Effector memory CD8-positive, alpha-beta T cell (primary cell): ENCODE measurements around the gene SLC8A1.

Experiments used
- ATAC-seq: fragments of 150-1000 bp; cut with Tn5 transposase; replicated peaks from 2 replicates; pipeline ENCODE4 v1.10.0; 2021; ENCODE audit warnings: mild to moderate bottlenecking, moderate library complexity
- DNase-seq, 3 experiments: peaks; one replicate each; pipeline ENCODE4 v3.0.0; 2021
- H3K27ac Mint-ChIP-seq, 2 donors: one replicate each; pipeline ENCODE4 v1.8.0; 2022; ENCODE audit warnings: mild to moderate bottlenecking in 2 of 2, mixed read lengths in 2 of 2, moderate library complexity in 2 of 2
- H3K27me3 Mint-ChIP-seq, 2 donors: one replicate each; pipeline ENCODE4 v1.8.0; 2022; ENCODE audit warnings: mixed read lengths in 2 of 2
- H3K36me3 Mint-ChIP-seq: one replicate; pipeline ENCODE4 v1.8.0; 2022; ENCODE audit warnings: mild to moderate bottlenecking, moderate library complexity, mixed read lengths; ENCODE audit not compliant: insufficient read depth
- H3K4me1 Mint-ChIP-seq, 2 donors: one replicate each; pipeline ENCODE4 v1.8.0; 2022; ENCODE audit warnings: low read depth in 2 of 2, mixed read lengths in 2 of 2
- H3K4me3 Mint-ChIP-seq, 2 donors: one replicate each; pipeline ENCODE4 v1.8.0; 2022; ENCODE audit warnings: mild to moderate bottlenecking in 2 of 2, mixed read lengths in 2 of 2, moderate library complexity in 2 of 2
- H3K9me3 Mint-ChIP-seq, 2 donors: one replicate each; pipeline ENCODE4 v1.8.0; 2022; ENCODE audit warnings: mixed read lengths in 2 of 2

SLC8A1 gene

DNA sequence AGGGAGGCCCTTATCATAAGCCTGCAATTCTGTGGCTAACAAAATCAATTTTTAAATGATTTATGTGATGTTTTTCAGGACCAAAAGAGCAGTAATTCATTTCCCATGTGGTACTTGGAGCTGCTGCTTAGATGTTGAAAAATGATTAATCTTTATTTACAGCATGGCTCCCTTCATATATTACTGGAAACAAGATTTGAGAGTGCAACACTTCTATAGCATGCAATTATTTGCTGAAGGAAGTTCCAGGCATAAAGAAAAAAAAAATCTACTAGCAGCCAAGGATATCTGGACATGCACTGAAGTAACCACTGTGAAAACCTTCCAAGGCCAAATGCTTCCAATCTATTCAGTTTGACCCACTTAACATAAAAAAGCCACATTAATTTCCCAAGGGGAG lies 186.3 kb downstream of the SLC8A1 start:
- no peak overlapping the region for H3K27ac Mint-ChIP-seq
- DNase-seq (no peak), ATAC-seq (no peak)
- H3K9me3 Mint-ChIP-seq: peaks cover 0 to 10% of the 10 kb centered on the region in 2 donors
- H3K27me3 Mint-ChIP-seq: no peaks in the 10 kb centered on the region
- no peak overlapping the region for H3K4me3 Mint-ChIP-seq
- no peaks in the 10 kb centered on the region for H3K36me3 Mint-ChIP-seq
- no peaks in the 10 kb centered on the region for H3K4me1 Mint-ChIP-seq

- ATAC-seq: no peak
- H3K36me3 Mint-ChIP-seq: no peaks in the 10 kb centered on the region
- peaks cover 6 to 8% of the 10 kb centered on the region in 2 donors for H3K9me3 Mint-ChIP-seq
These were observed 190.8 kb downstream of the SLC8A1 start for GRCh38 chr2:40261042-40261441.

DNA sequence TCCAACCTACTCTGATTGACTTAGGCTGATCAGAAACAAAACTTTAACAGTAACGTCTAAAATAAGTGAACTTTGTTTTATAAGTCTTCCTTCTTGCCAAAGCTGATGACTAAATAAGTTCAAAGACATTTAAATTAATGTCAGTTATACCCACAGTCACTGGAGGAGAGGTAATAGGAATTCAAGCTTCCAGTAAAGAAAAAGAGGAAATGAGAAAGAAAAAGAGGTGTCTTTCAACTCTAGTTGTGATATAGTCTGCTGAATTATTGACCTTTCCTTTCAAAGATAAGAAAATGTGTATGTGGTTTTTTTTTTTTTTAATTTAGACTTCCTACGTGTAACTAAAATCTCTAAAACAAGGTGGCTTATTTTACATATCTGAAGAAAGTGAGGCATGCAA lies 191.5 kb downstream of the SLC8A1 start:
- peaks cover 6 to 8% of the 10 kb centered on the region in 2 donors for H3K9me3 Mint-ChIP-seq
- H3K27ac Mint-ChIP-seq: no peak overlapping the region
- no peaks in the 10 kb centered on the region for H3K36me3 Mint-ChIP-seq
- no peak for DNase-seq
- H3K27me3 Mint-ChIP-seq: no peaks in the 10 kb centered on the region
- no peak overlapping the region for H3K4me3 Mint-ChIP-seq
- no peak for ATAC-seq
- no peaks in the 10 kb centered on the region for H3K4me1 Mint-ChIP-seq

More at GRCh38 chr2:40261042-40261441, 190.8 kb downstream of the SLC8A1 start:
- Mint-ChIP-seq H3K27me3 (no peaks in the 10 kb centered on the region), H3K27ac (no peak overlapping the region), H3K4me3 (no peak overlapping the region), H3K4me1 (no peaks in the 10 kb centered on the region)
- DNase-seq: no peak

DNA sequence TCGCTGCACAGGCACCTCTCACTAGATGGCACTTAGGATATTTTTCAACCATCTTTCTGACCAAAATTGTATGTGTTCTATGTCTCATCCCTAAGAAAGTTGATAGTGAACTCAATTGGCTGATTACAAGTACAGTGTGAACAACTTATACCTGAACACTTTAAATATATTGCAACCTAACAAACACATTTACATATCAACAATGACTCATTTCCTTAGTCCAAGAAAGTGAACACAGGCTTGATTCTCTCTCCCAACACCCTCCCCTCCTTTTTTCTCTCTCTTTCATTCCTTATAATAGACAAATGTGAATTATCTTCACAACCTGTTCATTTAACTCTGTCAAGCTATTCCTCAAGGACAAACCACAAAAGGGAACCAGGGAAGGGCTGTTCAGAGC lies 192.0 kb downstream of the SLC8A1 start:
- Mint-ChIP-seq H3K27me3 (no peaks in the 10 kb centered on the region), H3K36me3 (no peaks in the 10 kb centered on the region), H3K4me1 (no peaks in the 10 kb centered on the region), H3K4me3 (no peak overlapping the region), H3K9me3 (peaks cover 6 to 8% of the 10 kb centered on the region in 2 donors), H3K27ac (no peak overlapping the region)
- DNase-seq (no peak), ATAC-seq (no peak)

DNA sequence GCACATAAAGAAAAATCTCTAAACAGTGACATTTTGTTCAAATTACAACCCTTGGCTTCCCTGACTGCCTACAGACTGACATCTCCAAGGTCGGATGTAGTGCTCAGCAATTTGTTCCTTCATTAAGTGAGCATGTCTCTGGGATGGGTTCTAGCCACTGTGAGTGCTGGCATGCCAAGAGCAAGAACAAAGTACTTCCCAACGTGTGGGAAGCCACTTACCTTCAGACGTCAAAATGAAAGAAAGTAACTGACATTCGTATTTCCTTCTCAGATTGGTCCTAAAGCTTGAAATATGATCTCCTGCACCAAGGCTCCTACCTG lies 193.8 kb downstream of the SLC8A1 start:
- no peak for ATAC-seq
- Mint-ChIP-seq H3K27ac (no peak overlapping the region), H3K4me1 (no peaks in the 10 kb centered on the region), H3K27me3 (no peaks in the 10 kb centered on the region), H3K4me3 (no peak overlapping the region), H3K9me3 (peaks cover 6 to 8% of the 10 kb centered on the region in 2 donors), H3K36me3 (no peaks in the 10 kb centered on the region)
- no peak for DNase-seq

- no peak for ATAC-seq
These were observed 194.4 kb downstream of the SLC8A1 start for GRCh38 chr2:40257340-40258134.

GRCh38 chr2:40256649-40257048 lies 195.2 kb downstream of the SLC8A1 start:
- Mint-ChIP-seq H3K27ac (no peak overlapping the region), H3K4me1 (no peaks in the 10 kb centered on the region), H3K9me3 (peaks cover 4 to 8% of the 10 kb centered on the region in 2 donors), H3K36me3 (no peaks in the 10 kb centered on the region), H3K27me3 (no peaks in the 10 kb centered on the region), H3K4me3 (no peak overlapping the region)
- ATAC-seq (no peak), DNase-seq (no peak)

More at GRCh38 chr2:40257340-40258134, 194.4 kb downstream of the SLC8A1 start:
- H3K27ac Mint-ChIP-seq: no peak overlapping the region
- DNase-seq: no peak
- H3K36me3 Mint-ChIP-seq: no peaks in the 10 kb centered on the region
- H3K9me3 Mint-ChIP-seq: peaks cover 6 to 8% of the 10 kb centered on the region in 2 donors
- no peaks in the 10 kb centered on the region for H3K4me1 Mint-ChIP-seq
- H3K27me3 Mint-ChIP-seq: no peaks in the 10 kb centered on the region
- H3K4me3 Mint-ChIP-seq: no peak overlapping the region

DNA sequence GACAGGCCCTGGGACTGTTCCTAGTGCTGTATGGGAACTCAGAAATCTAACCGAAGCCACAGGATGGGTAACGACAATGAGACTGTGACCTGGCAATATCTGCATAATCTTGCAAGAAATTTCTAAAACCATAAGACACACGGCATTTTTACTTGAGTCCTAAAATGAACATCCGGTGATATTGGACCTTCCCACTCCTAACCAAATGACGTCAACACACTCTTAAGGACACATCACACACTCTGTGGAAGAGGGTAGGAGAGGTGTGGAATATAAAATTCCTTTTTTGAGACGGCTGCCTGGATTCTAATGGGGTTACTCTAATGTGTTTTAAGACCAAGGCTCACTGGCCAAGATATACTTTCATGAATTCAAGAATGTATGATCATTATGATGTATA lies 195.9 kb downstream of the SLC8A1 start:
- no peaks in the 10 kb centered on the region for H3K4me1 Mint-ChIP-seq
- no peak overlapping the region for H3K4me3 Mint-ChIP-seq
- DNase-seq: no peak
- H3K36me3 Mint-ChIP-seq: no peaks in the 10 kb centered on the region
- ATAC-seq: no peak
- no peaks in the 10 kb centered on the region for H3K27me3 Mint-ChIP-seq
- H3K27ac Mint-ChIP-seq: no peak overlapping the region
- peaks cover 0 to 8% of the 10 kb centered on the region in 2 donors for H3K9me3 Mint-ChIP-seq

- Mint-ChIP-seq H3K36me3 (no peaks in the 10 kb centered on the region), H3K4me3 (no peak overlapping the region), H3K27me3 (no peaks in the 10 kb centered on the region), H3K27ac (no peak overlapping the region), H3K4me1 (no peaks in the 10 kb centered on the region), H3K9me3 (peaks cover 0 to 4% of the 10 kb centered on the region in 2 donors)
- ATAC-seq: no peak
- DNase-seq: no peak
These were observed 196.8 kb downstream of the SLC8A1 start for GRCh38 chr2:40255103-40255502.

GRCh38 chr2:40254611-40255010 lies 197.3 kb downstream of the SLC8A1 start:
- no peak for ATAC-seq
- H3K4me1 Mint-ChIP-seq: no peaks in the 10 kb centered on the region
- H3K4me3 Mint-ChIP-seq: no peak overlapping the region
- H3K9me3 Mint-ChIP-seq: no peaks in the 10 kb centered on the region
- no peak for DNase-seq
- no peaks in the 10 kb centered on the region for H3K36me3 Mint-ChIP-seq
- H3K27me3 Mint-ChIP-seq: no peaks in the 10 kb centered on the region
- no peak overlapping the region for H3K27ac Mint-ChIP-seq

DNA sequence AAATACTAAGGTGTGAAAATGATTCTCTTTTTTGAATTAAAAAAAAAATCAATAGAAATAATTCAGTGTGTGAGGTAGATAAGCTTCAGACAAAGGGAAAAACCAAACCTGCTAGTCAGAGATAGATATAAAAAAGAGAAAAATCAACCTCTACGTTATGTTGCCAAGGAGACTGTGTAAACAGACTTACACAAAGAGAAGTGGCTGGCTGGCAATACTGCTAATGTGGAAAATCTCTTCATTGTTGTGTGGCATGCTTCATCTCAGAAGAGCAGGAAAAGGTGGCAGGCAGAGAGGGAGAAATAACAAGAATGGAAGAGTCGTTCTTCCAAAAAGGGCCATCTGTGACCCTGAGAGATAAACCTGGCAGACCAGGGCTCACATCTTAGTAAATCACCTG lies 200.8 kb downstream of the SLC8A1 start:
- ATAC-seq (no peak), DNase-seq (no peak)
- H3K27me3 Mint-ChIP-seq: no peaks in the 10 kb centered on the region

DNA sequence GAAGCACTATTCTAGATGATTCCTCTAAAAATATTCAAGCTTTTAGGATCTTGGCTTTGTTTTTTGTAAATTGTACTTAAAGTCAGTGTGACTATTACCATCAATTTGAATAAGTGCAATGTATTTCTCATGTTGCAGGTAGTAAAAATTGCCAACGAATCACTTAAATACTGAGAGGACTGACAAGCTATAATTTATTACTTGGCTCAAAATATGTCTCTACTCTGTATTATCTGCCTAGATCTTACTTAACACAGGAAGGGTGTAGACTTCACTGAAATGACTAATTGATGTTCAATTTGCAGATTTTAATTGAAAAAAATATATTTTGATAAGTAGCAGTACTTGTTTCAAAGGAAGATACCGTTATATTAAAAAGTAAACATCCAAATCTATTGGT lies 202.3 kb downstream of the SLC8A1 start:
- Mint-ChIP-seq H3K9me3 (no peaks in the 10 kb centered on the region), H3K27ac (no peak overlapping the region), H3K4me1 (no peaks in the 10 kb centered on the region), H3K36me3 (no peaks in the 10 kb centered on the region), H3K27me3 (no peaks in the 10 kb centered on the region), H3K4me3 (no peak overlapping the region)
- no peak for DNase-seq
- ATAC-seq: no peak

More for the DNA sequence above, 200.8 kb downstream of the SLC8A1 start:
- Mint-ChIP-seq H3K27ac (no peak overlapping the region), H3K4me3 (no peak overlapping the region), H3K36me3 (no peaks in the 10 kb centered on the region), H3K4me1 (no peaks in the 10 kb centered on the region), H3K9me3 (no peaks in the 10 kb centered on the region)

- no peaks in the 10 kb centered on the region for H3K27me3 Mint-ChIP-seq
- H3K36me3 Mint-ChIP-seq: no peaks in the 10 kb centered on the region
These were observed 203.6 kb downstream of the SLC8A1 start for GRCh38 chr2:40248294-40248693.

DNA sequence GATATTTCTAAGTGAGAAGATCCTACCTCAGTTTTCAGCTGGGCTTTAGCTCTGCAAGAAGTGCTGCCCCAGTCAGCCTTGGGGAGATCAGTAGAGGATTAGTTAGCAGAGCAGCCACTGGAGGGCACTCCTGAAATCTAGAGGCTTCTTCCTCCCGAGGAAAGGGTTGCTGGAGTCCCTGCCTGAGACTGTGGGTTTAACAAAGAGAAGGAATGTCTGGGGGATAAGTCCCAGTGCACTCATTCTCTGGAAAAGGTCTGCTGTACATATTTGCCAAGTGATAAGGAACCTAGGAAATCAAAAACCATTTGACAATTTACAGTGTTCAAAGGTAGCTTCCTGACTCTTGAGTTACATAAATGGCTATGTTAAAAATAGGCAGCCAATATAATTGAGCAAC lies 207.2 kb downstream of the SLC8A1 start:
- no peak overlapping the region for H3K4me3 Mint-ChIP-seq
- H3K27ac Mint-ChIP-seq: no peak overlapping the region
- peaks cover 0 to 2% of the 10 kb centered on the region in 2 donors for H3K9me3 Mint-ChIP-seq
- H3K27me3 Mint-ChIP-seq: no peaks in the 10 kb centered on the region
- no peak for ATAC-seq
- H3K36me3 Mint-ChIP-seq: no peaks in the 10 kb centered on the region
- no peaks in the 10 kb centered on the region for H3K4me1 Mint-ChIP-seq
- DNase-seq: no peak

More at GRCh38 chr2:40248294-40248693, 203.6 kb downstream of the SLC8A1 start:
- Mint-ChIP-seq H3K4me3 (no peak overlapping the region), H3K4me1 (no peaks in the 10 kb centered on the region), H3K9me3 (no peaks in the 10 kb centered on the region), H3K27ac (no peak overlapping the region)
- DNase-seq (no peak), ATAC-seq (no peak)
